Colonic mucosa (tissue), 4 donors: Measurements from ENCODE around the gene ID3. TPM values are rescaled to one million over a fixed set of nuclear protein-coding genes. Genes with fewer than 3 reads are reported as not detected.

Source experiments
- DNase-seq: peaks from one replicate; pipeline ENCODE4 v3.0.0-alpha.2; 2020
- H3K27ac ChIP-seq: fragments of 200-600 bp; one replicate; pipeline ENCODE4 v1.8.0; 2021
- H3K27me3 ChIP-seq: fragments of 200-600 bp; one replicate; pipeline ENCODE4 v1.8.0; 2021
- H3K36me3 ChIP-seq: fragments of 200-600 bp; one replicate; pipeline ENCODE4 v1.8.0; 2021
- H3K4me1 ChIP-seq: fragments of 200-600 bp; one replicate; pipeline ENCODE4 v1.8.0; 2021; ENCODE audit warnings: mild to moderate bottlenecking
- H3K4me3 ChIP-seq: fragments of 200-600 bp; one replicate; pipeline ENCODE4 v1.8.0; 2021
- H3K9ac ChIP-seq, 2 donors: one replicate each; pipeline ENCODE4 v1.7.0; 2013; ENCODE audit warnings: control low read depth in 2 of 2, low read depth in 2 of 2, low read length in 2 of 2
- H3K9me3 ChIP-seq: fragments of 200-600 bp; one replicate; pipeline ENCODE4 v1.8.0; 2021
- CTCF ChIP-seq: fragments of 200-600 bp; IDR thresholded peaks from one replicate; pipeline ENCODE4 v1.8.0; 2022; ENCODE audit warnings: antibody characterized with exemption, mild to moderate bottlenecking
- intact Hi-C: fragments of 100-400 bp; cut with DNase I; formaldehyde crosslinking; loops from one replicate; pipeline ENCODE4 v1.14.1; 2022
- total RNA-seq, 2 donors: library from RNA; stranded (reverse); fragmentation: NEBNext Ultra II Directional in 1 of 2; extraction: Animal tissue kit (Norgen Biotek cat#: 25700) in 1 of 2; gene quantifications; one replicate each; pipeline ENCODE4 v1.2.1, GENCODE V29; 2021
- donor health status: healthy.
- donor health status: DM: no; HTN: no; CAD: no.
- donor health status: DM: no; HTN: no; CAD: no.

The ID3 gene
- total RNA-seq, 2 donors from 2014 or later: 106 to 221 TPM

DNA sequence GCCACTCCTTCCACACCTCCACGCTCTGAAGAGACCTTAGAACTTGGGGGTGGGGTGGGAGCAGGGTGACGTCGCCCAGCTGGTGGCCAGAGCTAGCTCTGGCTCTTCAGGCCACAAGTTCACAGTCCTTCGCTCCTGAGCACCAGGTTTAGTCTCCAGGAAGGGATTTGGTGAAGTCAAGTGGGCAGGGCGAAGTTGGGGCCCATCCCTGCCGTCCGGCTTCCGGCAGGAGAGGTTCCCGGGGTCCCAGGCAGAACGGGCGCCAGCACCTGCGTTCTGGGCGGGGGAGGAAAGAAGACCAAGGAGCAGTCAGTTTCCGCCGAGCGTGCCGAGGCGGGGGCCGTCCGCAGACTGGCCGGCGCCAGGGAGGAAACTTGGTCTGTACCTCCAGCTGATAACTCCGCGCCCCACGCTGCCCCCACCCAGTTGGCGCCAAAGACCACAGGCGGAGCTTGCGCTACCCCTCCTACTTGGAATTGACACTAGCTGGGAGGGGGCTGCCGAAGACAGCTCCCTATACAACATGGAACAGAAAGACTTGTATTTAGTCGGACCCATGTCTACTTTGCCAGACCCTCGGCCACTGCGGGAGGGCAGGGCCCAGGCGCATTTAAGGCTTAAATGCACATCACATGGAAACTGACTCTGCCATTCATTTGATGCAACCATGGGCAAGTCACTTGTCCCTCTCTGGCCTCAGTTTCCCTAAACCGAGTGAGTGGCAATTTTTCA is 995 bp downstream of the ID3 start:
- Histone ChIP-seq H3K4me3 (peak overlapping the region; percentile 76), H3K9ac (peak overlapping the region; percentile 93 to 100), H3K9me3 (no peaks in the 10 kb centered on the region), H3K27me3 (no peaks in the 10 kb centered on the region), H3K27ac (peak overlapping the region; percentile 91), H3K4me1 (peaks cover 29% of the 10 kb centered on the region), H3K36me3 (no peaks in the 10 kb centered on the region)
- no peak for TF ChIP-seq CTCF
- intact Hi-C loops: no loop called here
- peak; percentile 86 for DNase-seq

DNA sequence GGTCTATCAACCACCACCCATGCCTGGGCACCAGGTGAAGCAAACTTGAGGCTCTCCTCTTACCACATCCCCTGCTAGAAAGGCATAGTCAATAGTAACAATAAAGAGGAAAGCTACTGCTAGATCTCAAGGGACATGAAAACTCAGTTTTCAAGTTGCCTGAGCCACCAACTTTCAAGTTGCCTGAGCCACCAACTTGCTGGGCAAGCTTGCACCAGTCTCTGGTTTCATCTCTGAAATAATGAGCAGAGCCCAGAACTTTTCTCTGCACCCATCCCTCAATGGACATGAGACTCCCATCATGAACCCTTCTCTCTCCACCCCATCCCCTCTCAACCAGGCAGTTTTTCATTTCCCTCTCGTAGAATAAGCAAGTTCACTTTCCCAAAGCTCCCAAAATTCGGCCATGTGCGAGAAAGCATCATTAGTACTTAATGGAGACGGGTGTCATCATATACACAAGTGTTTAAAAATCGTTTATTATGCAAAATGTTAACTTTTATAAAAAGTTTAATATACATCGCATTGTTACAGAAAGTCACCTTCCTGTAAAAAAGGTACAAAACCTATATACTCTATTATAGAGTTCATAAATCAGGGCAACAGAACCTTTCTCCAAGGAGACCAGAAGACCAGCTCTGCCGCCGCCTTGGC is 1.7 kb downstream of the ID3 start:
- H3K27me3 ChIP-seq: no peaks in the 10 kb centered on the region
- H3K4me3 ChIP-seq: peak overlapping the region; percentile 76
- peak overlapping the region; percentile 91 for H3K27ac ChIP-seq
- intact Hi-C loops: no loop called here
- H3K9ac ChIP-seq: peak overlapping the region; percentile 93 to 100
- H3K4me1 ChIP-seq: peaks cover 25% of the 10 kb centered on the region
- no peak for TF ChIP-seq CTCF
- peak; percentile 22 for DNase-seq
- H3K36me3 ChIP-seq: no peaks in the 10 kb centered on the region
- no peaks in the 10 kb centered on the region for H3K9me3 ChIP-seq

DNA sequence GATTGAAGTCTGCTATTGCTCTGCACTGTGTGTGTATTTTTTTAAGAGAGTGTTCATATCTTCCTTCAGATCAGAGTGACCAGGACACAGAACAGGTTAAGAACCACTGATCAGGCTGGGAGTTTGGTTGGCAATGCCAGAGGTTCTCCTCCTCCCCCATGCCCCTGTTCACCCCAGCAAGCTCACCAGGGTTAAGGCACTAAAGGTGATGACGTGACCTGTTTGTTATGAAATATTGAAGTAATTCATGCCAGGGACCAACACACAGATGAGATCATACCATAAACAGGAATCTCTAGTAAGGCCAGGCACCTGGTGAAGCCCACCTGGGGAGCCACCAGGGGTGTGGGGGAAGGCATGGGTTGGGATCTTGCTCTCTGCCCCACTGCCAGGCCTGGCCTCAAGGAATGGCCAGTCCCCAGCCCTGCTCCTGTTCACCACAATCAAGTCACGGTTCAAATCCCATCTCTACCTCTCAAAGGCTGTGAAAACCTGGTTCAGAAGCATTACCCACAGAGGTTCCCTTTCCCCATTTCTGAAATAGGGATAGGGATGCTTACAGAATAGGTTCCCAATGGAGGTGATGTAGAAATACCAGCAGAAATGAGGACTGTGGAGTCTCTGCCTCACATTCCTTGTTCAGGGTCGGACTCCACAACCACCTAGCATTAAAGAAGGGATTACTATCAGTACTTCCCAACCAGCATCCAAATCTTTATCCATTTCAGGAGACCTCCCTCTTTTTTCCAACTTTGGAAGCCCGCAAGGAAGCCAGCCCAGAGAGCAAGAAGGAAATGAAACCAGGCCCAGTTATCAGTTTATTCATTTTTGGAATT is 2.4 kb downstream of the ID3 start:
- no peak for DNase-seq
- Histone ChIP-seq H3K36me3 (no peaks in the 10 kb centered on the region), H3K4me3 (peak overlapping the region; percentile 76), H3K27ac (peak overlapping the region; percentile 91), H3K27me3 (no peaks in the 10 kb centered on the region), H3K9me3 (no peaks in the 10 kb centered on the region), H3K4me1 (peaks cover 20% of the 10 kb centered on the region), H3K9ac (peak overlapping the region; percentile 93 to 100)
- intact Hi-C loops: no loop called here
- TF ChIP-seq CTCF: no peak

DNA sequence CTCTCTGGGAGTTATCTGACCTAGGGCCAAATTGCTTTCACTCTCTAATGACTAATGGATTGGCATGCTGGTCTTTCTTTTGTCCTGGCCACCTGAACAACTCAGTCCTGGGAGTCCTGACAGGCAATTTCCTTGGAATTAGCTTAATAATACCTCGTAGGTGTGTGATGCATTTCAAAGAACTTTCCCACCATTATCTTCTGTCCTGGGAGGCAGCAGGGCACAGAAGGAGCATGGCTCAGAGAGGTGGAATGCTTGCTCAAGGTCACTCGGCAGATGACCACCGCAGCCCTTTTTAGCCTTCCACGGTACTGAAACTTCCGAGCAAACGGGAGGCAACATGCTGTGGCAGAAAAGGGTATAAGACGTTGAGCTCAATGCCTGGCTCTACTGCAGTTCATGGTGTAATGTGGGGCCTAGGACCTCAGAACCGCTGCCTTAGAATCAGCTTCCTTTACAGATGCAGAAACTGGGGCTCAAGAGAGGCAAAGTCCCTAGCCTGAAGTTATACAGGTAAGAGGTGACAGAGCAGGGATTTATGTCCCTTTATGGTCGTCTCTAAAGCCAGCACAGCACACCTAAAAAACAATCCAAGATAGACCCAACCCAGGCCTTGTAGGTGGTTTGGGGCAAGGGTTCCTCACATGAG is 3.2 kb downstream of the ID3 start:
- peak; percentile 28 for DNase-seq
- H3K27ac ChIP-seq: peak overlapping the region; percentile 91
- intact Hi-C loops: no loop called here
- peaks cover 16% of the 10 kb centered on the region for H3K4me1 ChIP-seq
- H3K36me3 ChIP-seq: no peaks in the 10 kb centered on the region
- no peak overlapping the region for H3K4me3 ChIP-seq
- TF ChIP-seq CTCF: no peak
- H3K27me3 ChIP-seq: no peaks in the 10 kb centered on the region
- H3K9me3 ChIP-seq: no peaks in the 10 kb centered on the region
- peak overlapping the region; percentile 56 to 100 for H3K9ac ChIP-seq
